ENCODE data around the gene ACBD4. TPM values are rescaled to one million over a fixed set of nuclear protein-coding genes. Genes with fewer than 3 reads are reported as not detected.

ACBD4 gene
- polyA plus RNA-seq, 1 of the 3 experiments (the other 2 are of a cell fraction) = 15.8 TPM

GRCh38 chr17:45130681-45131615 lies 4.5 kb upstream of the ACBD4 start (continued):
- no peak for TF ChIP-seq IRF3 (IDR thresholded peaks at IDR 0.05; ENCODE audit: low read depth, low read length)

GRCh38 chr17:45131616-45132319 lies 3.7 kb upstream of the ACBD4 start:
- Histone ChIP-seq H3K9me3 (no peaks in the 10 kb centered on the region), H3F3A (replicated peaks; ENCODE audit: insufficient read depth) (peaks cover 13% of the 10 kb centered on the region), H3K4me2 (peak overlapping the region; percentile 88), H3K79me2 (ENCODE audit: insufficient read depth) (peaks cover 54% of the 10 kb centered on the region), H3K27ac (ENCODE audit: low read depth in 2 of 2, low read length in 1 of 2) (peak overlapping the region; percentile 53 to 56; a peak in 3 of 4 replicates), H3K36me3 (replicated peaks in 1 of 2; ENCODE audit: control insufficient read depth in 1 of 2, insufficient read depth in 2 of 2, low read length in 1 of 2) (no peaks in the 10 kb centered on the region), H4K20me1 (ENCODE audit: insufficient read depth) (no peaks in the 10 kb centered on the region), H3K4me3 (ENCODE audit: low read depth in 2 of 2, low read length in 1 of 2) (peak overlapping the region; percentile 88 to 99), H3K4me1 (ENCODE audit: control insufficient read depth in 1 of 2, insufficient read depth in 2 of 2, low read depth in 1 of 2, low read length in 1 of 2) (peaks cover 21 to 39% of the 10 kb centered on the region in 2 experiments; a peak in 3 of 4 replicates), H2AFZ (ENCODE audit: low read depth) (peak overlapping the region; percentile 51; the same call in 1 of the 2 replicates), H3K27me3 (ENCODE audit: insufficient read depth) (no peaks in the 10 kb centered on the region), H3K9me2 (no peaks in the 10 kb centered on the region), H3K9ac (peak overlapping the region; percentile 83)
- ChIA-PET POLR2A (no interaction called here), CTCF (interaction anchor here (0.6 to 10.8 kb wide), 33 partner anchors 8 to 357 kb away, joined by 3 to 209 read pairs (median 4); partner anchors contain the start of genes DCAKD, EFTUD2, HEXIM1 and HEXIM2)
- 8% methylated on average over 11 of the region's 46 CpGs for WGBS (ENCODE audit: low lambda C conversion rate)
- TF ChIP-seq FOSL2 (IDR thresholded peaks at IDR 0.05; ENCODE audit: borderline replicate concordance, low read depth) = no peak
- TF ChIP-seq IRF3 (IDR thresholded peaks at IDR 0.05; ENCODE audit: low read depth, low read length) = no peak
- no peak for TF ChIP-seq POLR2AphosphoS5 (IDR thresholded peaks at IDR 0.05; ENCODE audit: low read depth, low read length)
- TF ChIP-seq SIN3A (IDR thresholded peaks at IDR 0.05; ENCODE audit: borderline replicate concordance, low read depth, low read length) = 0 out of 2 replicates have a peak, but pooled peaks have one; percentile 38
- no peak for TF ChIP-seq USF2 (IDR thresholded peaks at IDR 0.05; ENCODE audit: borderline replicate concordance, low read depth, low read length)
- TF ChIP-seq MXI1 (IDR thresholded peaks at IDR 0.05; ENCODE audit: low read depth, low read length) = no peak
- TF ChIP-seq YY1 (IDR thresholded peaks at IDR 0.05; ENCODE audit: low read depth) = 0 out of 2 replicates have a peak, but pooled peaks have one; percentile 44
- no peak for TF ChIP-seq NFIC (IDR thresholded peaks at IDR 0.05; ENCODE audit: borderline replicate concordance)
- TF ChIP-seq FOXJ3 (CRISPR knock-in tag; IDR thresholded peaks at IDR 0.05) = no peak
- no peak for TF ChIP-seq RFX5 (IDR thresholded peaks at IDR 0.05; ENCODE audit: low read length)
- TF ChIP-seq RAD21 (IDR thresholded peaks at IDR 0.05; ENCODE audit: low read length) = peak; percentile 63
- no peak for TF ChIP-seq REST (IDR thresholded peaks at IDR 0.05; ENCODE audit: low read depth, low read length)
- TF ChIP-seq SMC3 (IDR thresholded peaks at IDR 0.05; ENCODE audit: low read depth, low read length) = peak; percentile 36
- TF ChIP-seq CTCF (IDR thresholded peaks at IDR 0.05) = peak; percentile 99
- no peak for TF ChIP-seq MEF2A (IDR thresholded peaks at IDR 0.05; ENCODE audit: borderline replicate concordance, low read depth)
- TF ChIP-seq ELF1 (IDR thresholded peaks at IDR 0.05) = no peak
- peak; percentile 87 for DNase-seq

All from SK-N-SH (cell line).